NCI-H2171 treated with DMSO at 0.1 percent for 48 hours (cell line): ENCODE results near the gene PPARG.
"Not testable (repeated sequence)": the region's sequence is repeated elsewhere in the genome, so short reads cannot be mapped to it uniquely, and the experiment has no call there.

Experiments
- DNase-seq: peaks from one replicate; lab custom pipeline; 2025; lab: John Stamatoyannopoulos, UW

The PPARG gene

GRCh38 chr3:12288182-12289129 is at the start of gene PPARG:
TSS of gene PPARG (plus strand) at chr3:12289070. CDS start at chr3:12379712, 90,642 bp downstream.
- DNase-seq, result no peak

DNA sequence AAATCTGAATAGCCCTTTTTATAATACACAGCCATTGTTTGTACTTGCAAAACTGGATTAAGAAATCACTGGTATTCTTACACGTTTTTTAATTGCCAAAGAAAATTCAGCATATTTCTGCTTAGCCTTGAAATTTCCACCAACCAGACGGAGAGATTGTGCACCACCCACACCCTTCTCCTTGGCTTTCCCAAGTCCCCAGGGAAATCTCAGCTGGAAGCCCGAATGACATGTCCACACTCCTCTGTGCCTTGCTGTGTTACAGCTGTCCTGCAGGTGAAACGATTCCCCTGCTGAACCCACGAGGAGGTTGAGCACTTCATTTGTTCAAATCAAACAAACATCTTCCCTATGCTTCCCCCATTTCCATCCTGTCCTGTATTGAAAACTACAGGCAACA is 49.6 kb upstream of the PPARG start:
- no peak for DNase-seq

GRCh38 chr3:12242772-12243171 is 46.1 kb upstream of the PPARG start:
- DNase-seq, result no peak

DNA sequence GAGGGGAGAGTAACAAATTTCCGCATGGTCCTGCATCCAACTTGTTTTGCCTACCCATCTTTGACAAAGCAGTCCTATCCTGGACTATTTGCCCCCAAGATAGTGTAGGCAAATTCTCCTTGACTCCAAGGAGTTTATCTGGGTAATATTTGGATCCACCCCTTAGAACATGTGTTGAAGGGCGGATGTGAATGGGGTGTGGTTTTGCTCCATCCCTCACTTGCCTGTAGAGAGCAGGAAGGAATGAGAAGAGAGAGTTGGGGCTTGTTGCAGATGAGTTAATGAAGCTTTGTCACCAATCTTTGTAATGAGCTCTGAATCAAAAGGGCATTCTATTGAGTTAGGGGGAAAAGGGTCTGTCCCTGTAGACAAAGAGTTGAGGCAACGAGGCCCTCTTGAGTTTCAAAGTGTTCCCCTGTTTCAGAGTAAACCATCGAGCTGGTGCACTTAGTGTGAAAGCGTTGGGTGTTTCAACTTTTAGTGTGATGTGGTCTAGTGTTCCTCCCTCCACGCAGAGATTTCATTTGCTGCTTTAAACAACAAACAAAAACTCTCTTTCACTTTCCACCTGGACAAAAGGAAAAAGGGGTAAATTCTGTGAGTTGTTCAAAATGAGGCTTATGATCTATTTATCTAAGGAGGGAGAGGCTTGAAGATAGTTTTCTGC is 42.2 kb upstream of the PPARG start:
- no peak for DNase-seq

- DNase-seq, result no peak
Measured at GRCh38 chr3:12247411-12247810, 41.5 kb upstream of the PPARG start.

- no peak for DNase-seq
Measured at GRCh38 chr3:12249519-12249918, 39.4 kb upstream of the PPARG start.

GRCh38 chr3:12252889-12253288 is 36.0 kb upstream of the PPARG start:
- no peak for DNase-seq

- no peak for DNase-seq
Measured at GRCh38 chr3:12253516-12254343, 35.1 kb upstream of the PPARG start.

GRCh38 chr3:12255393-12255792 is 33.5 kb upstream of the PPARG start:
- no peak for DNase-seq

DNA sequence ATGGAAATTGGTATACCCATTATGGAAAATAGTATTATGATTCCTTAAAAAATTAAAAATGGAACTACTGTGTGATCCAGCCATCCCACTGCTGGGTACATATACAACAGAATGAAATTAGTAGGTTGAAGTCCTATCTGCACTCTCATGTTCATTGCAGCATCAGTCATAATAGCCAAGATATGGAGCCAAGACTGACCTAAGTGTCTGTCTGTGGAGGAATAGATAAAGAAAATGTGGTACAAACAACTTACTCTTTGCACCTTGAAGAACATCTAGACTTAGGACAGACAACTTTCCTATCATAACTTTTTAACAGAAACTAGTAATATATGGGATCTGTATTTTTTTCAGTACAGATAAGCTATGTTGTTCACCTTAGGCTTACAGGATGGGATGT is 30.0 kb upstream of the PPARG start:
- no peak for DNase-seq

- DNase-seq, result not testable (repeated sequence)
Measured at GRCh38 chr3:12262173-12262572, 26.7 kb upstream of the PPARG start.

GRCh38 chr3:12265508-12265907 is 23.4 kb upstream of the PPARG start:
- no peak for DNase-seq

GRCh38 chr3:12266038-12266437 is 22.8 kb upstream of the PPARG start:
- no peak for DNase-seq

GRCh38 chr3:12267376-12268030 is 21.4 kb upstream of the PPARG start:
- DNase-seq, result no peak

GRCh38 chr3:12268049-12268735 is 20.7 kb upstream of the PPARG start:
- no peak for DNase-seq

DNA sequence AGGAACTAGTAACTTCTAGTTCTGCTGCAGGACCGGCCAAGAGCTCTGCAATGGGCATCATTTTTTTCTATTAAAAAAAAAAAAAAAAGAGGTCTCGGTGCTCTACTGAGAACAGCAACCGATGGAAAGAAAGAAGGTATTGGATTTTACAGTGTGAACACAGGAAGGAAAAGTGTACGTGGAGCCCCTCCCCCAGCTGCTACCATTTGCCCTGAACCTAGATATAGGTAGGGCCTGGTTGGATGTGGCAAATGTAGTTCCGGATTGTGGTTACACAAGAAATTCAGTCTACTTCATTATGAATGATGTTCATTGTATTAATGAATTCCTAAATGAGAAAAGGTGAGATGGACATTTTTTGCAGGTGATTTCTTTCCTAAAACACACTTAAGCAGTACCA is 17.9 kb upstream of the PPARG start:
- no peak for DNase-seq

GRCh38 chr3:12273045-12273695 is 15.7 kb upstream of the PPARG start:
- no peak for DNase-seq

- no peak for DNase-seq
Measured at GRCh38 chr3:12275974-12276650, 12.8 kb upstream of the PPARG start.

DNA sequence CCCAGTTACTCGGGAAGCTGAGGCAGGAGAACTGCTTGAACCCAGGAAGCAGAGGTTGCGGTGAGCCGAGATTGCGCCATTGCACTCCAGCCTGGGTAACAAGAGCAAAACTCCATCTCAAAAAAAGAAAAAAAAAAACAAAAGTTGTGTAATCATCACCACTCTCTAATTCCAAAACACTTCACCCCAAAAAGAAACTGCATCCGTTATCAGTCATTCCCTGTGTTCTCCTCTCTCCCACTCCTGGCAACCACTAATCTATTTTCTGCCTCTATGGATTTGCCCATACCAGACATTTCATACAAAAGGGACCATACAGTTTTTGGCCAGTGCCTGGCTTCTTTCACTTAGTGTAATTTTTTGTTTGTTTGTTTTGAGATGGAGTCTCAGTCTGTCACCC is 12.0 kb upstream of the PPARG start:
- DNase-seq, result not testable (repeated sequence)

- DNase-seq, result no peak
Measured at GRCh38 chr3:12278566-12278965, 10.3 kb upstream of the PPARG start.
